OCI-LY3 (cell line): ENCODE data around the gene AUTS2.

ENCODE experiments used
- H2AFZ ChIP-seq: fragments of 200-600, 300-600 bp; shearing (Covaris generic); 2 replicates; pipeline ENCODE4 v1.6.0; 2014; ENCODE audit warnings: antibody characterized with exemption, low read depth, low read length
- H3K27ac ChIP-seq: fragments of 200-600, 300-600 bp; sonication (generic); 2 replicates; pipeline ENCODE4 v1.5.1; 2014; ENCODE audit warnings: mild to moderate bottlenecking, low read length, moderate library complexity, mixed read lengths
- H3K27me3 ChIP-seq: fragments of 200-600, 300-600 bp; sonication (generic); 2 replicates; pipeline ENCODE4 v1.6.1; 2014; ENCODE audit warnings: low read depth, low read length, mixed read lengths
- H3K36me3 ChIP-seq: fragments of 200-600, 300-600 bp; sonication (generic); replicated peaks from 2 replicates; pipeline ENCODE3; 2014; ENCODE audit warnings: low read depth, low read length, mixed read lengths
- H3K4me1 ChIP-seq: fragments of 300-600, 200-600 bp; sonication (generic); 2 replicates; pipeline ENCODE4 v1.6.1; 2014; ENCODE audit warnings: low read length, mixed read lengths
- H3K4me2 ChIP-seq: fragments of 200-600, 300-600 bp; sonication (generic); 2 replicates; pipeline ENCODE4 v1.6.1; 2014; ENCODE audit warnings: low read length, mixed read lengths
- H3K4me3 ChIP-seq: fragments of 300-600, 200-600 bp; sonication (generic); 2 replicates; pipeline ENCODE4 v1.5.1; 2014; ENCODE audit warnings: antibody characterized with exemption, mild to moderate bottlenecking, low read length, moderate library complexity
- H3K79me2 ChIP-seq: fragments of 300-600, 200-600 bp; shearing (Covaris generic); 2 replicates; pipeline ENCODE4 v1.6.1; 2014; ENCODE audit warnings: mild to moderate bottlenecking, low read length, mixed read lengths
- H3K9ac ChIP-seq: fragments of 300-600, 200-600 bp; shearing (Covaris generic); 2 replicates; pipeline ENCODE4 v1.6.0; 2014; ENCODE audit warnings: mild to moderate bottlenecking, low read length, moderate library complexity
- H3K9me3 ChIP-seq: fragments of 200-600, 300-600 bp; shearing (Covaris generic); 2 replicates; pipeline ENCODE4 v1.6.1; 2014; ENCODE audit warnings: low read length, mixed read lengths; ENCODE audit not compliant: insufficient read depth
- H4K20me1 ChIP-seq: fragments of 200-600, 300-600 bp; sonication (generic); 2 replicates; pipeline ENCODE4 v1.6.1; 2016; ENCODE audit warnings: low read length, mixed read lengths; ENCODE audit not compliant: insufficient read depth
- CTCF ChIP-seq: fragments of 200-600, 300-600 bp; sonication (generic); IDR thresholded peaks from 2 replicates; pipeline ENCODE4 v1.5.1; 2014; ENCODE audit warnings: antibody characterized with exemption, low read length, low read depth
- EZH2phosphoT487 ChIP-seq: fragments of 200-600 bp; shearing (Covaris generic); IDR thresholded peaks from 2 replicates; pipeline ENCODE4 v1.6.1; 2018; ENCODE audit warnings: antibody characterized with exemption, mixed run types, low read depth

AUTS2 gene

GRCh38 chr7:69625238-69625637, 27.0 kb downstream of the AUTS2 start:
- Histone ChIP-seq H3K27ac (no peak overlapping the region), H3K4me2 (no peak overlapping the region), H3K27me3 (no peaks in the 10 kb centered on the region), H3K4me1 (no peaks in the 10 kb centered on the region), H2AFZ (no peak overlapping the region), H3K36me3 (no peaks in the 10 kb centered on the region), H3K4me3 (no peak overlapping the region), H3K9me3 (no peaks in the 10 kb centered on the region), H3K9ac (no peak overlapping the region), H4K20me1 (no peaks in the 10 kb centered on the region), H3K79me2 (no peaks in the 10 kb centered on the region)
- TF ChIP-seq EZH2phosphoT487 (no peak), CTCF (no peak)

GRCh38 chr7:69625798-69626197, 27.5 kb downstream of the AUTS2 start:
- Histone ChIP-seq H3K9me3 (no peaks in the 10 kb centered on the region), H3K4me2 (no peak overlapping the region), H4K20me1 (no peaks in the 10 kb centered on the region), H3K9ac (no peak overlapping the region), H3K4me3 (no peak overlapping the region), H2AFZ (no peak overlapping the region), H3K79me2 (no peaks in the 10 kb centered on the region), H3K27ac (no peak overlapping the region), H3K36me3 (no peaks in the 10 kb centered on the region), H3K27me3 (no peaks in the 10 kb centered on the region), H3K4me1 (no peaks in the 10 kb centered on the region)
- TF ChIP-seq CTCF (no peak), EZH2phosphoT487 (no peak)

DNA sequence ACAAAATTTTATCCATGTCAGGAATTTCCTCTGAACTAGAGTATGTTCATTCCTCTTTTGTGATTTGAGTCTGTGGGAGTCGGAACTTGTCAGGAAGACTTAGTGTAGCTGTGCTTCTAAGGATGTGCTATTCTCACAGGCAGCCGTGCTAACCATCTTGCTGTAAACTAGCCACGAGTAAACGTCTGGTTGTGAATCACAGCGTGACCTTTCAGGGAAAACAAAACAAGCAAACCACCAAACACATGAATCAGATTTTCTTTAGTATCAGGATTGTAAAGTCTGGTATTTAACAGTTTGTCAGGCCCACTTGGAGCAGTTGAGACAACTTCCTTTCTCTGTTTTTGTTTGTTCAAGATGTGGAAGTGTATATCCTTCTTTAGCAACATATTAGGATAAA, 32.0 kb downstream of the AUTS2 start:
- Histone ChIP-seq H4K20me1 (no peaks in the 10 kb centered on the region), H3K4me1 (no peaks in the 10 kb centered on the region), H3K4me3 (no peak overlapping the region), H3K4me2 (no peak overlapping the region), H3K27me3 (no peaks in the 10 kb centered on the region), H3K27ac (no peak overlapping the region), H3K36me3 (no peaks in the 10 kb centered on the region), H3K9ac (no peak overlapping the region), H3K79me2 (no peaks in the 10 kb centered on the region), H2AFZ (no peak overlapping the region), H3K9me3 (no peaks in the 10 kb centered on the region)
- TF ChIP-seq CTCF (no peak), EZH2phosphoT487 (no peak)

- H3K27me3 ChIP-seq: no peaks in the 10 kb centered on the region
- no peaks in the 10 kb centered on the region for H3K9me3 ChIP-seq
- H3K27ac ChIP-seq: no peak overlapping the region
- no peak overlapping the region for H3K4me3 ChIP-seq
- no peak overlapping the region for H3K9ac ChIP-seq
- no peak for TF ChIP-seq CTCF
- no peak for TF ChIP-seq EZH2phosphoT487
- no peak overlapping the region for H2AFZ ChIP-seq
- no peaks in the 10 kb centered on the region for H3K36me3 ChIP-seq
- no peaks in the 10 kb centered on the region for H4K20me1 ChIP-seq
- H3K79me2 ChIP-seq: no peaks in the 10 kb centered on the region
- H3K4me2 ChIP-seq: no peak overlapping the region
- H3K4me1 ChIP-seq: no peaks in the 10 kb centered on the region
Observed at GRCh38 chr7:69631131-69631530, 32.9 kb downstream of the AUTS2 start.
